ENCODE measurements around the gene RBMS3. TPM values are rescaled to one million over a fixed set of nuclear protein-coding genes. Genes with fewer than 3 reads are reported as not detected.

The RBMS3 gene
- total and polyA plus RNA-seq, 2 of the 8 experiments (the other 6 are each of a cell fraction or from before 2014, with no cell fraction given) = 3.7 to 6.9 TPM

DNA sequence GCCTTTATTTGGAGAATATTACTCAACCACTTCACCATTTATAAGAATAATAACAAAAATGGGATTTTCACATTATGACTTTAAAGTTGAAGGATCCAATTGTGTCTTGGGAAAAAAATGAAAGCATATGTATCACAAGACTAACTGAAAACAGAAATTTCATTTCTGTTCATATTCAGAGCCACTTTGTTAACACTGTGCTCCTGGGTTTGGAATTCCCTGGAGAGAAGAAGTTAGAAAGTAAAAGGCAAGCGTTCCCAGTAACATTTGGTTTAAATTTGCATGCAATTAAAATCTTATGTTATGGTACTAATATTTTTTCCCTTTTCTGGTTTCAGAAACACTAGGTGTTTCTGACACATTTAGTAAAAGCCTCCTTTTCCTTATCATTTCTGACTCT lies 230.8 kb downstream of the RBMS3 start:
- no peak overlapping the region for H2AK5ac ChIP-seq (ENCODE audit: low read depth, low read length)
- no peak overlapping the region for H4K8ac ChIP-seq (ENCODE audit: extremely low read depth, insufficient read depth, low read length)
- H4K20me1 ChIP-seq (replicated peaks in 1 of 2; ENCODE audit: control insufficient read depth in 1 of 2, insufficient read depth in 2 of 2, low read length in 2 of 2) = no peaks in the 10 kb centered on the region
- no peaks in the 10 kb centered on the region for H3K79me2 ChIP-seq (ENCODE audit: control insufficient read depth in 1 of 2, insufficient read depth in 2 of 2, low read length in 2 of 2)
- no peak overlapping the region for H3K18ac ChIP-seq (ENCODE audit: extremely low read depth, low read length)
- H3K9me3 ChIP-seq (ENCODE audit: insufficient read depth in 2 of 2, low read depth in 1 of 2, low read length in 1 of 2) = no peaks in the 10 kb centered on the region
- H3K4me3 ChIP-seq (ENCODE audit: extremely low read depth in 1 of 4, insufficient read depth in 2 of 4, low read depth in 3 of 4, low read length in 4 of 4) = no peak overlapping the region
- no peak overlapping the region for H2BK12ac ChIP-seq (ENCODE audit: low read depth, low read length)
- H3K79me1 ChIP-seq (ENCODE audit: low read depth, low read length) = no peaks in the 10 kb centered on the region
- 74% methylated on average over 1 of the region's 1 CpG; no CpG with 5 or more reads in 1 of the 2 experiments for WGBS, 2 experiments (ENCODE audit: extremely low coverage in 1 of 2, insufficient coverage in 1 of 2, insufficient read length in 1 of 2, insufficient replicate concordance in 2 of 2, low coverage in 1 of 2, low lambda C conversion rate in 2 of 2, missing lambda C conversion rate in 1 of 2)
- H2BK5ac ChIP-seq (ENCODE audit: low read depth, low read length) = no peak overlapping the region
- no peak overlapping the region for H3K9ac ChIP-seq (replicated peaks in 1 of 4; ENCODE audit: extremely low read depth in 1 of 4, low read depth in 3 of 4, low read length in 3 of 4)
- ChIA-PET POLR2A (ENCODE audit: partially characterized antibody) (no interaction called here), CTCF (ENCODE audit: partially characterized antibody) (no interaction called here)
- H3K23ac ChIP-seq (ENCODE audit: insufficient read length) = no peak overlapping the region
- H2BK20ac ChIP-seq (ENCODE audit: low read length) = no peak overlapping the region
- H4K91ac ChIP-seq (replicated peaks; ENCODE audit: insufficient read length, low read length) = no peak overlapping the region
- H3K4me2 ChIP-seq (ENCODE audit: insufficient read depth in 1 of 2, low read depth in 2 of 2, low read length in 2 of 2) = no peak overlapping the region
- FAIRE-seq (no peak), DNase-seq (ENCODE audit: low read depth in 1 of 2, low spot score in 2 of 2) (no peak)
- H2BK15ac ChIP-seq (ENCODE audit: low read length) = no peak overlapping the region
- H3K27me3 ChIP-seq (replicated peaks in 1 of 4; ENCODE audit: control insufficient read depth in 3 of 4, extremely low read depth in 1 of 4, insufficient read depth in 3 of 4, low read length in 3 of 4) = no peaks in the 10 kb centered on the region
- no peak overlapping the region for H3K27ac ChIP-seq (ENCODE audit: low read depth, low read length)
- H3K14ac ChIP-seq (ENCODE audit: insufficient read length) = no peak overlapping the region
- no peaks in the 10 kb centered on the region for H3K36me3 ChIP-seq (ENCODE audit: control insufficient read depth in 2 of 4, insufficient read depth in 4 of 4, low read length in 3 of 4)
- H3K4ac ChIP-seq (replicated peaks; ENCODE audit: insufficient read length, low read depth, low read length) = no peak overlapping the region
- peaks cover 0 to 6% (median 3%) of the 10 kb centered on the region in 4 experiments; a peak in 4 of 7 replicates for H3K4me1 ChIP-seq (replicated peaks in 1 of 4; ENCODE audit: control insufficient read depth in 3 of 4, insufficient read depth in 4 of 4, low read length in 3 of 4)
- H3K23me2 ChIP-seq (ENCODE audit: low read depth, low read length) = no peaks in the 10 kb centered on the region
- no peak overlapping the region for H2BK120ac ChIP-seq (replicated peaks; ENCODE audit: low read depth, low read length)
- H4K5ac ChIP-seq (ENCODE audit: insufficient read length, low read depth, low read length) = no peak overlapping the region
- H3K56ac ChIP-seq (replicated peaks; ENCODE audit: insufficient read length, low read depth, low read length) = no peak overlapping the region
- no peak overlapping the region for H2AFZ ChIP-seq (ENCODE audit: low read length)
- no peak for TF ChIP-seq RXRA (IDR thresholded peaks at IDR 0.05; ENCODE audit: insufficient read depth, low read depth, low read length)
- TF ChIP-seq, protein P1, sequence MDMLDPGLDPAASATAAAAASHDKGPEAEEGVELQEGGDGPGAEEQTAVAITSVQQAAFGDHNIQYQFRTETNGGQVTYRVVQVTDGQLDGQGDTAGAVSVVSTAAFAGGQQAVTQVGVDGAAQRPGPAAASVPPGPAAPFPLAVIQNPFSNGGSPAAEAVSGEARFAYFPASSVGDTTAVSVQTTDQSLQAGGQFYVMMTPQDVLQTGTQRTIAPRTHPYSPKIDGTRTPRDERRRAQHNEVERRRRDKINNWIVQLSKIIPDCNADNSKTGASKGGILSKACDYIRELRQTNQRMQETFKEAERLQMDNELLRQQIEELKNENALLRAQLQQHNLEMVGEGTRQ (IDR thresholded peaks at IDR 0.05; ENCODE audit: low read length) = no peak
- TF ChIP-seq HDAC6 (IDR thresholded peaks at IDR 0.05; ENCODE audit: low read depth, low read length) = no peak
- TF ChIP-seq JUN (IDR thresholded peaks at IDR 0.05; ENCODE audit: low read depth, low read length) = no peak
- no peak for TF ChIP-seq SP2 (IDR thresholded peaks at IDR 0.05; ENCODE audit: low read length)
- no peak for TF ChIP-seq NRF1 (IDR thresholded peaks at IDR 0.05; ENCODE audit: low read depth, low read length)
- TF ChIP-seq BRCA1 (IDR thresholded peaks at IDR 0.05; ENCODE audit: low read depth, low read length) = no peak
- TF ChIP-seq GABPA (IDR thresholded peaks at IDR 0.05; ENCODE audit: borderline replicate concordance, insufficient read depth, low read length) = no peak
- TF ChIP-seq TEAD4 (IDR thresholded peaks at IDR 0.05; ENCODE audit: low read depth, low read length) = no peak
- TF ChIP-seq POLR2A (IDR thresholded peaks at IDR 0.05; ENCODE audit: control extremely low read depth in 1 of 2, low read depth in 2 of 2, low read length in 2 of 2) = no peak
- no peak for TF ChIP-seq RFX5 (IDR thresholded peaks at IDR 0.05; ENCODE audit: borderline replicate concordance, low read depth, low read length)
- TF ChIP-seq BCL11A (IDR thresholded peaks at IDR 0.05; ENCODE audit: low read depth in 2 of 2, low read length in 2 of 2) = no peak
